Smooth muscle cell of the brain vasculature (primary cell): Measurements from ENCODE around the gene GALNT13.

Experiments used
- DNase-seq: peaks from one replicate; pipeline ENCODE4 v3.0.0-alpha.2; 2012; ENCODE audit warnings: low read depth, low spot score

Gene GALNT13

GRCh38 chr2:154306266-154306970 lies 434.7 kb downstream of the GALNT13 start:
- DNase-seq: no peak

GRCh38 chr2:154307007-154307406 lies 435.3 kb downstream of the GALNT13 start:
- DNase-seq: no peak

DNA sequence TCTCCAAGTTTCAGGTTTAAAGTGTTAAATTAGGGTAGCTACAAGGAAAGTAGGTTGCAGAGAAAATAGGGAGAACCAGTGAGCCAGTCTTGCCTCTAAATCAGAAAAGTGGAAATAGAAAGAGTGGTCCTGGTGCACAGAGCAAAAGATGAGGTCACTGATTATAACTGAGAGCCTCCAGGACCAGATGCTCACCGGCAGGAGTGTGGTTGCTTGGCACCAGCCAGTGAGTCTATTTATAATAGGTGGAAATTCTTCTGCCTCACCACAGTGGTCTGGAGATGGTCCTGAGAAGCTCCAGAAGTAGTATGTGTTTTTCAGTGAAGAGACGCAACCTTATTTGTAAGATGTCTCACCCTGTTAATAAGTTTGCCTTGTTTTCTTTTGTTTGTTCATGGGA lies 452.9 kb downstream of the GALNT13 start:
- no peak for DNase-seq

DNA sequence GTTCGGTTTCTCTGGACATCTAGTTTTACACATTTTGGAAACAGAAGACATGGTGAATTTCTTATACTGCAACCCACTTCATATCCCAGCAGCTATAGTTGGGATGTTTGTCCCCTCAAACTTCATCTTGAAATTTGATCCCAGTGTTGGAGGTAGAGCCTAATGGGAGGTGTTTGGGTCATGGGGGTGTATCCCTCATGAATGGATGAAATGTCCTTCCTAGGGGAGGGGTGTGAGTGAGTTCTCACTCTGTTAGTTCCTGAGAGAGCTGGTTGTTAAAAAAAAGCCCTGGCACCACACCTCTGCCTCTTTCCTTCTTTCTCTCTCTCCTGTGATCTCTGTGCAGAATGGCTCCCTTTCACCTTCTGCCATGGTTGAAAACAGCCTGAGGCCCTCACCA lies 457.8 kb downstream of the GALNT13 start:
- DNase-seq: no peak

GRCh38 chr2:154331784-154332183 lies 460.1 kb downstream of the GALNT13 start:
- DNase-seq: no peak

DNA sequence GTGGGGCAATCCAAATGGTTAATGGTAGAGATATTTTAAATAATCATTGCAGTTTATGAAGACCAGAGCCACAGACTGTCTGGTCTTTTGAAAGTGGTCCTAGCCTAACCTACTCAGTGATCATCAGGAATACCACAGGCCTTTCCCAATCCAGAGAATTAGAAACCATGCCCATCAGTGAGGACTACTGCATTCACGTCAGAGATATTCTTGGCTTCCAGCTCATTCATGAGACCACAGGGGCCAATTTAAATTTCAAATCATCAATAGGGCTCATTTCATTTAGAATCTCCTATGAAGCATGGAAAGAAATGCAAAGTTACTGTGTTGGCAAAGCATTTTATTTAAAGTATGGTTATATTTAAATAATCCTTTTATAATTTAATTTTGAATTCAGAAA lies 464.5 kb downstream of the GALNT13 start:
- DNase-seq: no peak

DNA sequence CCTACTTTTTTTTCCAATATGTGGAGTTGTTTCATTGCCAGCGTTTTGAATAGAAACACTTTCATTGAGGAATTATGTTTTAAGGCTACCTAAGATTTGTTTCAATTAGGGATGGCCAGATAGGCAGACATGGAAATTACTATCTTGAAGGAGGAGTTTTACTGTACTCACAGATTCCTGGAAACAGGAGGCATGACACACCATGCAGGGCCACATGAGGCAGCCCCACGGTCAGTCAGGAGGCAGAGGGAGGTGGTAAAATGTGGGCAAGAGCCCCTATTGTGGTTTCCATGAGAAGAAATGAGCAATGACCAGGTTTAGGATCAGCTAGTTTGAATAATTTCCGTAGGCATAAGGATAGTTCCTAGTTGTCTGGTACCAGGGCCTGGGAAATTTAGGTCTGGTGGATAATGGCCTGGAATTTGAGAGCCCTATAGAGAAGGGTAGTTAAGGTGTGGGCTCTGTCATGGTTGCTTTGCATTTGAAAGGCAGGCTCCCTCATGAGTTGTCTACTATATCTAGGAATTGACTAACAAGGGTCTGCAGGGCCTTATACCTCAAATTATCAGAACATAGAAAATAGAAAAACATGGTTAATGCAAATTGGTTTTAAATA lies 466.7 kb downstream of the GALNT13 start:
- DNase-seq: no peak

GRCh38 chr2:154343282-154343681 lies 471.6 kb downstream of the GALNT13 start:
- no peak for DNase-seq

- DNase-seq: no peak
These were observed 479.2 kb downstream of the GALNT13 start for GRCh38 chr2:154350911-154351310.

GRCh38 chr2:154361276-154361675 lies 489.6 kb downstream of the GALNT13 start:
- DNase-seq: no peak

DNA sequence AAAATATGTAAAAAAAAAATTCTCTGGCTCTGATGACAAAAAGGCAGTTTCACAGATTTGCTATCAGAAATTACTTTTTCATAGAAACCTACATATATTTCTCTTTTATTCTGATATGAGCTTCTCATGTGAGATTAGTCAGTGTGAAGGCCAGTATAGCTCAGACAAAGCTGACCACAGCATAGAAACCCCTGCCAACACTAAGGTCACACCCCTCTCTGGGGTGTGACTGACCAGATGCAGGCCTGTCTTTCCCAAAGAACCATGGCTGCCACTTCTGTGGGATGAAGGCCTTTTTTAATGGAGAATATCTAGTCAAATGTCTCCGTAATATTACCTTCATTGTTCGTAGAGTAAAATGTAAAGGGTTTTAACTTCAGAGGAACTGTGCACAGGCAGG lies 496.4 kb downstream of the GALNT13 start:
- DNase-seq: no peak

DNA sequence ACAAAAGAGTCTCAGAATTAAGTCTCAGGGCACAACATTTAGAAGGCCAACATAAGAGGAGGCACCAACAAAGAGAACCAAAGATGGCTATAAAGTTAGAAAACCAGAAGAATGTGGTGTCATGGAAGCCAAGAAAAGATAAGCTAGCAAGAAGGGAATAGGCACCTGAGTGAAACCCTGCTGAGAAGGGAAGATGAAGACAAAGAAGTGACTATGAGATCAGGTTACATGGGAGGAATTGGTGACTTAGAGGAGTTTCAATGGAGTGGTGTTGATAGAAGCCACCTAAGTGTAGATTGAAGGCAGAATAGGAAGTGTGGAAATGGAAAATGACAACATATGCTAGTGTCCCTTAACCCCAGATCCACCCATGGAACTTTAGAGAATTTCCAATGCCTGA lies 499.2 kb downstream of the GALNT13 start:
- no peak for DNase-seq

DNA sequence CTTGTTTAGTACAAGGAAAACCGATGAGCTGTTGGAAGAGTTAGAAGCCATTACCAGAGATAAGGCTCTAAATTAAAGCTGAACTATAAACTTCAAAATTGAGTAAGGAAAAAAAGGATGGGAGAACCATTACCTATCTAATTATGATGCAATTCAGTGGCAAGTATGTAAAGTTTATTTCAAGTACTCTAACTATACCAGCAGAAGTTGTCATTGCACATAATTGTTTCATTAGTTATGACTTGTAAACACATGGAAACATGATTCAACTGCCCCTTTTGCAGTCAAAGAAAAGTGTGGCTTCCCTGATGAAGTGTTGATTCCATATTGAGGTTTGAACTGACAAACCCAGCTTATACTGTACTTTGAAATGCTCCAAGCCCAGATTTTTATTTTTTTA lies 502.7 kb downstream of the GALNT13 start:
- no peak for DNase-seq

GRCh38 chr2:154375579-154375931 lies 503.8 kb downstream of the GALNT13 start:
- DNase-seq: no peak

DNA sequence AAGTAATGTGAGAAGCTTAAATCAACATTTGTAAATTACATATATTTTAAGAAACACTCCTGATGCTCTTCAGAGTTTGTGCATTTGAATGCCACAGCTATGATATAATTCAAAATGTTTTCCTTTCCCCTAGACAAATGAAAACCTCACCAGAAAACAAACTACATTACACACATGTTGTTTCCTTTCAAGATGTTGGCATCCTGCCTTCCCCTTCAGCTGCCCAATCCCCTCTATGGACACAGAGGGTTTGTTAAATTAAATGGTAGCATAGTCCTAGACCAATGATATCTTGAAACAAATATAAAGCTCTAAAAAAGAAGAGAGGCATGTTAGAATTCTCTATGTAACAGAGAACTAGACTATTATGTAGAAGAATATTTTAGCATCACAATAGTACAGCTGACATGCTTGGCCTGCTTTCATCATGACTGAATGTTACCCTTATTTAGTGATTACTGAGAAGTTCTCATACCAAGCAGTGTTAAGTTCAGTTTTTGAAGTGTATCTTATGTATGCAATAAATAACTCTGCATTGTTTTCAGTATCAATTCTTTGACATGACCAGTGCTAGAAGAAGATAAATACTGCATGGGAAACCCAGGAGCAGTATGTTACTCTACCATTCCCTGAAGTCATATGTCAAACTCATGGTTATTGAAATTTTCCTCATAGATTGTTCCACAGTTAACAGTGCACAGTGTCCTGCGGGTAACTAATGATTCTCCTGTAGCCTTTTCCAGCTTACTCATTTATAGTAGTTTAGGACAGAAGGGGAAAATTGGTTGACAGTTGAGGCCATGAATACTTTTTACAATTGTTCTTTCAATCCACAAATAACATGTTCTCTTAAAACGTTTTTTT lies 510.4 kb downstream of the GALNT13 start:
- DNase-seq: no peak

GRCh38 chr2:154386186-154386585 lies 514.5 kb downstream of the GALNT13 start:
- DNase-seq: no peak

GRCh38 chr2:154391051-154391450 lies 519.3 kb downstream of the GALNT13 start:
- no peak for DNase-seq

DNA sequence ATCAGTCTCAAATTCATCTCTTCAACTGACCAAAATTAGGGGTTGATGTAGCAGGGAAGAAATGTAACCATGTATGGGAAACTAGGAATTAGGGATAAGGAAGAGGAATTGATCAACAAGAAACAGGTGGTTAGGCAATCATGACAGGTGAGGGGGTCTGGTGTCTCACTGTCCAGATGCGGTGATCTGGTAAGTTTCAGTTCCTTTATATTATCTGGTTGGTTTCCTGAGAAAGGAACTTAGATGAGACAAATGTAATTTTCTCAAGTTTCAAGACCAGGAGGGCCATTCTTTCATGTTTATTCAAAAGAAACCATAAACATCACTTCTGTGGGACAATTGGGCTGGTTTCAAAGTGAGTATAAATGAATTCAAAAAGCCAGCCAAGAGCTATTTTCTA lies 520.5 kb downstream of the GALNT13 start:
- no peak for DNase-seq

GRCh38 chr2:154394600-154394999 lies 522.9 kb downstream of the GALNT13 start:
- no peak for DNase-seq

- no peak for DNase-seq
These were observed 529.0 kb downstream of the GALNT13 start for GRCh38 chr2:154400563-154401290.

DNA sequence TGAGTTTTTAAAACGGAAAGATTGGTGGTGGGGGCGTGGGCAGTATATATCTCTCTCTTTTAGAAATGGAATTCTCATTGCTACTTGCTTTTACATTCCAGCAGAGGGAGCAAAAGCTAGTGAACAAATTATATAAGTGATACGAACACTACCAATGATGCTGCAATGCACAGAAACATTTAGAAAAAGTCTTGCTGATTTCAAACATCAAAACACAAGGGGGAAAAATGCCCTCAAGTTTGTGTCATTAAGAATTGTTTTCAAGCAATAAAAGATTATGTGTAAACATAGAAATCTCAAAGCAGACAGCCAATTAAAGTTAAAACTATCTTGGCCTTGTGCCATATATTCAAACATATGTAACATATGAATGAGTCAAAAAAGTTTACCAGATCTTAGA lies 530.5 kb downstream of the GALNT13 start:
- no peak for DNase-seq

DNA sequence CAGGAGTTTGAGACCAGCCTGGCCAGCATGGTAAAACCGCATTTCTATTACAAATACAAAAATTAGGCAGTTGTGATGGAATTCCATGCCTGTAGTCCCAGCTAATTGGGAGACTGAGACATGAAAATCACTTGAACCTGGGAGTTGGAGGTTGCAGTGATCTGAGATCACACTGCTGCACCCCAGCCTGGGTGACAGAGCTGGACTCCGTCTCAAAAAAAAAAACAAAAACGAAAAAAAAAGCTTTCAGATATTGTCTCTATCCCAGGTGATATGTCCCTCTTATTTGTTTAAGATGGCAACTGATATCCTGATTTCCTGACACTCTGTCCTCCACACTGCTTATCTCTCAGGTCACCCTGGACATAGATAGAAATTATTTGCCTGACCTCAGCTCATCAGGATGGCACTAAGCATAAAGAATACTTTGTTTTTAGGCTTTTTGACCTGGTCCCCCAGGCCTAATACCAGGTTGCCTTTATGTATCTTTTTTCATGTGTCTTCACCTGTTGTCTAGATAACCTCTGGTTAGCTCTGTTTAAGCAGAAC lies 531.6 kb downstream of the GALNT13 start:
- DNase-seq: no peak
